ENCODE measurements around the gene MTNR1A.

The MTNR1A gene

DNA sequence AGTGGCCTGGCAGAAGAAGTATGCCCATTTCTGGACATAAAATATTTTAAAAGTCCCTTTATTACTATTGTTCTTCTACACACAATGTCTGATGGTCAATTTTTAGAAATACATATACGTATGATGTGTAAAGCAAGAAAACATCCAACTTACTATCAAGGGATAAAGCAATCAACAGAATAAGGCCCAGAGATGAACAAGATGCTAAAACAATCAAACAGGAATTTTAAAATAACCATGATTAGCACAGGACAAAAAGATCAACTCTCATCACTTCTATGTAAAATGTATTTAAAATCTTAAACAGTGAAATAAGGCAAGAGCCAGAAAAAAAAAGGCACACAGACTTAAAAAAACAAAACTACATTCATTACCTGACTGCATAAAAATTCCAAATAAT lies 60.9 kb downstream of the MTNR1A start:
- no peak for DNase-seq (ENCODE audit: low read depth, low spot score)

DNA sequence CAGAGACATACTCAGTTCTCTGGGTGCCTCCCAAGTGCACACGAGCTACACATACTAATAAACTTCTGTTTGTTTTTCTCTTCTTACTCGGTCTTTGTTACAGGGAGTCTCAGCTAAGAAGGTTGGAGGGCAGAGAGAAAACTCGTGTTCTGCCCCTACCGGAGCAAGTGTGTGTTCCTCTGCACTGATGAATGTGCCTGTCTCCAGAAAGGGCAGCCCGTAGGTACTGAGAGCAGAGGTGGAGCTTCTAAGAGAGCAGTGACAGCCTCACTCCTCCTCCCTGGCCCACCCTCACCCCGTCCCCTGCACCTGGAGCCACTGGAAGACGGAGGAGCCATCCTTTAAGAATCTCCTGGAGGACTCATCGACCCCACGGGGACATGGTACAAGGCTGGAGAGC lies 67.6 kb downstream of the MTNR1A start:
- no peak for DNase-seq (ENCODE audit: low read depth, low spot score)

DNA sequence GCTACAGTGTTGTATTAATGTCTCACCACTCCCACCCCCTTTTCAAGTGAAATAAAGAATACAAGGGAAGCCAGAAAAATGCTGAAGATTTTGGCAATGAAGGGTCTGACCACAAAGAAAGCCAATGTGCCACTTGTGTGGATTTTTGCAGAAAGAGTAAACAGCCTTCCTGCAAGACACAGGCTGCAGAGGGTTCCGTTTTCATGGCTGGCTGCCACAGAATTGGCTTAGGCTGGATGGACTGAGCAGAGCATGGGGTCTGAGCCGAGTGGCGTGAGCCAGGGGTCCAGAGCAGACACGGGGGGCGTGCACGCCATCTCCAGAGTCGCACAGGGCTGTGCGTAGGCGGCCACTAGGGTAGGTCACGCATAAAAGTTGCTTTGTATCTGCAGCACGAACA lies 69.2 kb downstream of the MTNR1A start:
- DNase-seq (ENCODE audit: low read depth, low spot score): peak; percentile 86

- DNase-seq (ENCODE audit: low read depth, low spot score): peak; percentile 81
Measured at GRCh38 chr4:186485561-186486062, 69.8 kb downstream of the MTNR1A start.

- DNase-seq (ENCODE audit: low read depth, low spot score): no peak
Measured at GRCh38 chr4:186485150-186485549, 70.2 kb downstream of the MTNR1A start.

DNA sequence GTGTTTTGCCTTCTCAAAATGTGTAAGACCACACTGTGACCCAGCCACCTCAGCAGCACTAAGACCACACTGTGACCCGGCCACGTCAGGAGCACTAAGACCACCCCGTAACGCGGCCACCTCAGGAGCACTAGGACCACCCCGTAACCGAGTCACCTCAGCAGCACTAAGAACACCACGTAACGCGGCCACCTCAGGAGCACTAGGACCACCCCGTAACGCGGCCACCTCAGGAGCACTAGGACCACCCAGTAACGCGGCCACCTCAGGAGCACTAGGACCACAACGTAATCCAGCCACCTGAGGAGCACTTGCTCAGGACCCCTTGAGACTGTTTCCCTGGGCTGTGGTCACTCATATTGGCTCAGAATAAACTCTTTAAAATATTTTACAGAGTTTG lies 71.7 kb downstream of the MTNR1A start:
- no peak for DNase-seq (ENCODE audit: low read depth, low spot score)

All from astrocyte of the hippocampus (primary cell).